Mucosa of descending colon (tissue), 3 donors: ENCODE measurements around the gene INSYN2A. TPM values are rescaled to one million over a fixed set of nuclear protein-coding genes. Genes with fewer than 3 reads are reported as not detected.

Source experiments
- ATAC-seq: fragments of 200-7000 bp; cut with Tn5 transposase; one replicate; pipeline ENCODE4 v1.9.1; 2020; ENCODE audit warnings: mild to moderate bottlenecking, moderate library complexity
- DNase-seq, 3 donors: peaks; one replicate each; pipeline ENCODE4 v3.0.0-alpha.2; 2020
- H3K36me3 ChIP-seq: fragments of 200-600 bp; one replicate; pipeline ENCODE4 v1.8.0; 2021; ENCODE audit warnings: low read depth, mild to moderate bottlenecking
- H3K4me1 ChIP-seq: fragments of 200-600 bp; one replicate; pipeline ENCODE4 v1.8.0; 2021; ENCODE audit warnings: low read depth, mild to moderate bottlenecking
- H3K4me3 ChIP-seq: fragments of 200-600 bp; one replicate; pipeline ENCODE4 v1.8.0; 2021; ENCODE audit warnings: mild to moderate bottlenecking
- H3K9me3 ChIP-seq: fragments of 200-600 bp; one replicate; pipeline ENCODE4 v1.8.0; 2021; ENCODE audit warnings: mild to moderate bottlenecking
- CTCF ChIP-seq: fragments of 200-600 bp; IDR thresholded peaks from one replicate; pipeline ENCODE4 v1.8.0; 2022; ENCODE audit warnings: antibody characterized with exemption, mild to moderate bottlenecking
- intact Hi-C, 2 donors: fragments of 100-400 bp; cut with DNase I in 1 of 2; cut with micrococcal nuclease in 1 of 2; formaldehyde crosslinking; loops; one replicate each; pipeline versions ENCODE4 v1.11.0 to v1.11.1; 2022; cut with DNase I, micrococcal nuclease
- total RNA-seq, 3 donors: library from RNA; stranded (reverse); fragmentation: NEBNext Ultra II Directional in 2 of 3; extraction: Animal tissue kit (Norgen Biotek cat#: 25700) in 2 of 3; gene quantifications; one replicate each; pipeline versions ENCODE4 v1.2.1 to v1.2.4, GENCODE V29; 2021 to 2023
- donor health status: DM: no; HTN: no; CAD: no; lungs with moderate emphysema.
- donor health status: DM: no; HTN: no; CAD: no.
- donor health status: DM: no; HTN: yes; CAD: no.

The INSYN2A gene
- total RNA-seq, 3 donors from 2014 or later = 0.51 TPM; not detected in 2

- Histone ChIP-seq H3K4me3 (no peak overlapping the region), H3K9me3 (no peaks in the 10 kb centered on the region), H3K4me1 (no peaks in the 10 kb centered on the region), H3K36me3 (no peaks in the 10 kb centered on the region)
- ATAC-seq (no peak), DNase-seq (no peak)
- intact Hi-C loops = no loop called here
- no peak for TF ChIP-seq CTCF
These were observed 38.0 kb upstream of the INSYN2A start for GRCh38 chr10:127234306-127234800.

- ATAC-seq = no peak
These were observed 31.9 kb upstream of the INSYN2A start for GRCh38 chr10:127228195-127228787.

GRCh38 chr10:127227663-127228062, 31.3 kb upstream of the INSYN2A start:
- Histone ChIP-seq H3K4me3 (no peak overlapping the region), H3K36me3 (no peaks in the 10 kb centered on the region), H3K9me3 (no peaks in the 10 kb centered on the region), H3K4me1 (no peaks in the 10 kb centered on the region)
- intact Hi-C loops = no loop called here
- ATAC-seq (peak; percentile 51), DNase-seq (no peak)
- no peak for TF ChIP-seq CTCF

More at GRCh38 chr10:127228195-127228787, 31.9 kb upstream of the INSYN2A start:
- no peak for DNase-seq
- Histone ChIP-seq H3K4me1 (no peaks in the 10 kb centered on the region), H3K36me3 (no peaks in the 10 kb centered on the region), H3K9me3 (no peaks in the 10 kb centered on the region), H3K4me3 (no peak overlapping the region)
- intact Hi-C loops = no loop called here
- TF ChIP-seq CTCF = no peak

GRCh38 chr10:127227027-127227426, 30.6 kb upstream of the INSYN2A start:
- intact Hi-C loops = no loop called here
- Histone ChIP-seq H3K4me1 (no peaks in the 10 kb centered on the region), H3K36me3 (no peaks in the 10 kb centered on the region), H3K4me3 (no peak overlapping the region), H3K9me3 (no peaks in the 10 kb centered on the region)
- no peak for DNase-seq
- no peak for ATAC-seq
- no peak for TF ChIP-seq CTCF

GRCh38 chr10:127221281-127221680, 24.9 kb upstream of the INSYN2A start:
- DNase-seq = no peak
- H3K4me1 ChIP-seq = no peaks in the 10 kb centered on the region
- intact Hi-C loops = no loop called here
- no peak overlapping the region for H3K4me3 ChIP-seq
- no peak for ATAC-seq
- H3K9me3 ChIP-seq = no peaks in the 10 kb centered on the region
- H3K36me3 ChIP-seq = no peaks in the 10 kb centered on the region
- no peak for TF ChIP-seq CTCF

GRCh38 chr10:127218658-127219057, 22.3 kb upstream of the INSYN2A start:
- ATAC-seq = no peak
- Histone ChIP-seq H3K4me1 (no peaks in the 10 kb centered on the region), H3K36me3 (no peaks in the 10 kb centered on the region), H3K9me3 (no peaks in the 10 kb centered on the region), H3K4me3 (no peak overlapping the region)
- no peak for TF ChIP-seq CTCF
- DNase-seq = no peak
- intact Hi-C loops = no loop called here
